IMR-90 (cell line): ENCODE results near the gene TAS2R19. TPM values are rescaled to one million over a fixed set of nuclear protein-coding genes. Genes with fewer than 3 reads are reported as not detected.

Source experiments
- ATAC-seq: fragments of 200-7000 bp; cut with Tn5 transposase; 2 replicates; pipeline ENCODE4 v1.9.1; 2020; ENCODE audit warnings: low read depth, mild to moderate bottlenecking, moderate library complexity
- BruUV-seq: library from RNA; stranded (reverse); fragments of 400-500 nt; replicated peaks from 2 replicates; lab custom pipeline; 2021; lab: Mats Ljungman, UMichigan
- CTCF ChIA-PET: fragments of 300-600 bp; formaldehyde crosslinking; extraction: SDS; loops from one replicate; lab custom pipeline; 2021; ENCODE audit warnings: antibody characterized with exemption; lab: Yijun Ruan, JAX
- POLR2A ChIA-PET: fragments of 300-600 bp; sonication (Branson Sonifier 250); formaldehyde crosslinking; loops from one replicate; lab custom pipeline; 2022; ENCODE audit warnings: antibody characterized with exemption; ENCODE audit not compliant: unreplicated experiment; lab: Charles Lee
- DNase-seq: peaks from one replicate; pipeline ENCODE4 v3.0.0; 2013
- H2AFZ ChIP-seq: replicated peaks from 2 replicates; pipeline ENCODE3; 2013; ENCODE audit warnings: low read length, mild to moderate bottlenecking; ENCODE audit not compliant: poor library complexity
- H2AK5ac ChIP-seq: 2 replicates; pipeline ENCODE4 v1.6.1; 2013; ENCODE audit warnings: low read depth, low read length, inconsistent platforms
- H2AK9ac ChIP-seq: replicated peaks from 2 replicates; pipeline ENCODE3; 2013; ENCODE audit warnings: mild to moderate bottlenecking, low read depth, low read length, moderate library complexity; ENCODE audit not compliant: poor library complexity
- H2BK120ac ChIP-seq: 2 replicates; pipeline ENCODE4 v1.6.1; 2013; ENCODE audit warnings: low read depth, low read length, inconsistent platforms
- H2BK15ac ChIP-seq: 3 replicates; pipeline ENCODE4 v1.6.1; 2013; ENCODE audit warnings: low read depth, low read length, inconsistent platforms
- H2BK20ac ChIP-seq: 2 replicates; pipeline ENCODE4 v1.6.1; 2013; ENCODE audit warnings: low read depth, mild to moderate bottlenecking, inconsistent platforms, low read length, moderate library complexity
- H2BK5ac ChIP-seq: 2 replicates; pipeline ENCODE4 v1.6.1; 2013; ENCODE audit warnings: mild to moderate bottlenecking, low read depth, low read length, inconsistent platforms; ENCODE audit not compliant: poor library complexity, severe bottlenecking
- H3K14ac ChIP-seq: replicated peaks from 2 replicates; pipeline ENCODE4 v1.6.1; 2013; ENCODE audit warnings: low read depth, low read length, inconsistent platforms
- H3K18ac ChIP-seq: 2 replicates; pipeline ENCODE4 v1.6.1; 2013; ENCODE audit warnings: low read depth, low read length, control low read depth
- H3K23ac ChIP-seq: 2 replicates; pipeline ENCODE4 v1.6.1; 2013; ENCODE audit warnings: low read depth, low read length, inconsistent platforms
- H3K27ac ChIP-seq: 2 replicates; pipeline ENCODE4 v1.5.1; 2013; ENCODE audit warnings: mild to moderate bottlenecking, control low read depth, low read length; ENCODE audit not compliant: insufficient read depth
- H3K27me3 ChIP-seq: 2 replicates; pipeline ENCODE4 v1.6.1; 2013; ENCODE audit warnings: low read length; ENCODE audit not compliant: control insufficient read depth, insufficient read depth
- H3K36me3 ChIP-seq: 2 replicates; pipeline ENCODE4 v1.6.1; 2013; ENCODE audit warnings: low read length, mixed read lengths; ENCODE audit not compliant: control insufficient read depth, insufficient read depth
- H3K4ac ChIP-seq: 2 replicates; pipeline ENCODE4 v1.6.1; 2013; ENCODE audit warnings: low read depth, low read length, inconsistent platforms
- H3K4me1 ChIP-seq: 2 replicates; pipeline ENCODE4 v1.6.1; 2013; ENCODE audit warnings: low read length, mixed read lengths; ENCODE audit not compliant: control insufficient read depth, insufficient read depth
- H3K4me2 ChIP-seq: 2 replicates; pipeline ENCODE4 v1.6.1; 2013; ENCODE audit warnings: low read depth, mild to moderate bottlenecking, control low read depth, low read length, moderate library complexity
- H3K4me3 ChIP-seq: 2 replicates; pipeline ENCODE4 v1.5.1; 2013; ENCODE audit warnings: low read depth, mild to moderate bottlenecking, control low read depth, low read length, moderate library complexity; ENCODE audit not compliant: insufficient read depth
- H3K56ac ChIP-seq: 2 replicates; pipeline ENCODE4 v1.6.1; 2013; ENCODE audit warnings: low read length, inconsistent platforms; ENCODE audit not compliant: insufficient read depth; ENCODE audit errors: extremely low read depth
- H3K79me1 ChIP-seq, 2 experiments: 2 replicates each; pipeline ENCODE4 v1.6.1; 2013; ENCODE audit warnings: low read length in 2 of 2, inconsistent platforms in 1 of 2, low read depth in 1 of 2
- H3K9ac ChIP-seq: 2 replicates; pipeline ENCODE4 v1.6.1; 2013; ENCODE audit warnings: low read depth, low read length, control low read depth
- H3K9me1 ChIP-seq: 2 replicates; pipeline ENCODE4 v1.6.1; 2013; ENCODE audit warnings: low read length, inconsistent platforms; ENCODE audit not compliant: insufficient read depth
- H3K9me3 ChIP-seq: 2 replicates; pipeline ENCODE4 v1.6.1; 2013; ENCODE audit warnings: low read length; ENCODE audit not compliant: control insufficient read depth, insufficient read depth
- H4K20me1 ChIP-seq: 2 replicates; pipeline ENCODE4 v1.6.1; 2013; ENCODE audit warnings: low read length, inconsistent platforms; ENCODE audit not compliant: insufficient read depth
- H4K5ac ChIP-seq: 2 replicates; pipeline ENCODE4 v1.6.1; 2013; ENCODE audit warnings: mild to moderate bottlenecking, low read depth, low read length, control low read depth
- H4K8ac ChIP-seq, 2 experiments: 2 replicates each; pipeline ENCODE4 v1.6.1; 2013; ENCODE audit warnings: low read depth in 2 of 2, low read length in 2 of 2, control low read depth in 1 of 2, inconsistent platforms in 1 of 2
- H4K91ac ChIP-seq: 2 replicates; pipeline ENCODE4 v1.6.1; 2013; ENCODE audit warnings: low read depth, low read length, inconsistent platforms; ENCODE audit not compliant: insufficient read depth
- BHLHE40 ChIP-seq: fragments of 150-350 bp; IDR thresholded peaks from 2 replicates; pipeline ENCODE4 v1.6.1; 2016; ENCODE audit warnings: mild to moderate bottlenecking, low read depth, low read length
- CEBPB ChIP-seq: IDR thresholded peaks from 2 replicates; pipeline ENCODE4 v1.6.1; 2012; ENCODE audit warnings: low read depth, low read length, improper control_type of control experiment
- CHD1 ChIP-seq: IDR thresholded peaks from 2 replicates; pipeline ENCODE4 v1.6.1; 2012; ENCODE audit warnings: low read depth, low read length, improper control_type of control experiment
- FOS ChIP-seq: fragments of 150-350 bp; IDR thresholded peaks from 2 replicates; pipeline ENCODE4 v1.6.1; 2016; ENCODE audit warnings: low read depth, low read length
- MAFK ChIP-seq: IDR thresholded peaks from 2 replicates; pipeline ENCODE4 v1.6.1; 2012; ENCODE audit warnings: low read depth, low read length, improper control_type of control experiment
- MAZ ChIP-seq: IDR thresholded peaks from 2 replicates; pipeline ENCODE4 v1.6.1; 2012; ENCODE audit warnings: low read depth, mild to moderate bottlenecking, low read length, improper control_type of control experiment, moderate library complexity, borderline replicate concordance
- MXI1 ChIP-seq: IDR thresholded peaks from 2 replicates; pipeline ENCODE4 v1.6.1; 2012; ENCODE audit warnings: low read depth, mild to moderate bottlenecking, low read length, moderate library complexity, borderline replicate concordance
- NFE2L2 ChIP-seq: fragments of 150-350 bp; IDR thresholded peaks from 2 replicates; pipeline ENCODE4 v1.6.1; 2016; ENCODE audit warnings: low read depth, mild to moderate bottlenecking, low read length
- POLR2A ChIP-seq: IDR thresholded peaks from 2 replicates; pipeline ENCODE4 v1.6.1; 2012; ENCODE audit warnings: mild to moderate bottlenecking, low read depth, low read length
- RAD21 ChIP-seq: IDR thresholded peaks from 2 replicates; pipeline ENCODE4 v1.6.1; 2012; ENCODE audit warnings: low read length, improper control_type of control experiment
- RCOR1 ChIP-seq: IDR thresholded peaks from 2 replicates; pipeline ENCODE4 v1.6.1; 2012; ENCODE audit warnings: mild to moderate bottlenecking, low read length, improper control_type of control experiment; ENCODE audit not compliant: insufficient replicate concordance
- RFX5 ChIP-seq: IDR thresholded peaks from 2 replicates; pipeline ENCODE4 v1.8.0; 2012; ENCODE audit warnings: low read depth, mild to moderate bottlenecking, low read length, moderate library complexity
- SMC3 ChIP-seq: fragments of 150-350 bp; IDR thresholded peaks from 2 replicates; pipeline ENCODE4 v1.6.1; 2016; ENCODE audit warnings: low read depth, mild to moderate bottlenecking, antibody characterized with exemption, low read length, moderate library complexity
- USF2 ChIP-seq: fragments of 150-350 bp; IDR thresholded peaks from 2 replicates; pipeline ENCODE4 v1.6.1; 2017; ENCODE audit warnings: mild to moderate bottlenecking, antibody characterized with exemption, low read length, low read depth
- WGBS, 2 experiments: methylation state at CpG; one replicate each; pipeline versions ENCODE4 v1.1.5 to v1.1.7; 2013; ENCODE audit warnings: missing lambda C conversion rate in 2 of 2; ENCODE audit not compliant: insufficient read length in 1 of 2; ENCODE audit errors: extremely low coverage in 2 of 2; 5-methylcytosine and 5-hydroxymethylcytosine counted together
- dilution Hi-C: fragments of 300-500 bp; cut with HindIII; formaldehyde crosslinking; loops from one replicate; pipeline ENCODE4 v1.14.3; 2018; ENCODE audit warnings: low sequenced_read_pairs; ENCODE audit not compliant: unreplicated experiment
- in situ Hi-C: fragments of 300-500 bp; cut with MboI; formaldehyde crosslinking; loops from 3 replicates; pipeline ENCODE4 v1.14.3; 2019; ENCODE audit warnings: low sequenced_read_pairs, inconsistent platforms, mixed read lengths
- intact Hi-C: fragments of 100-400 bp; cut with micrococcal nuclease; formaldehyde crosslinking; loops from 2 replicates; pipeline ENCODE4 v1.10.0; 2022
- polyA plus RNA-seq, 3 experiments: library from polyadenylated mRNA; depleted of rRNA; stranded (reverse); fragments of >200 nt; gene quantifications; 2 replicates each; pipeline ENCODE4 v1.2.3, GENCODE V29; 2012; ENCODE audit warnings: low replicate concordance in 1 of 3
- total RNA-seq: library from RNA; depleted of rRNA; stranded (reverse); fragments of >200 nt; gene quantifications from 2 replicates; pipeline ENCODE4 v1.2.3, GENCODE V29; 2012
- TF ChIP-seq, protein P1 (sequence below): conservative IDR thresholded peaks from 2 replicates; pipeline ENCODE4 v1.5.1; 2012; ENCODE audit warnings: mild to moderate bottlenecking, low read depth, low read length, improper control_type of control experiment
- TF ChIP-seq, protein P2 (sequence below): fragments of 150-350 bp; IDR thresholded peaks from 2 replicates; pipeline ENCODE4 v1.6.1; 2016; ENCODE audit warnings: low read depth, mild to moderate bottlenecking, low read length, moderate library complexity, borderline replicate concordance

TAS2R19 gene
- total and polyA plus RNA-seq, 2 of the 4 experiments (the other 2 are of a cell fraction), result 0.24 to 5.0 TPM

DNA sequence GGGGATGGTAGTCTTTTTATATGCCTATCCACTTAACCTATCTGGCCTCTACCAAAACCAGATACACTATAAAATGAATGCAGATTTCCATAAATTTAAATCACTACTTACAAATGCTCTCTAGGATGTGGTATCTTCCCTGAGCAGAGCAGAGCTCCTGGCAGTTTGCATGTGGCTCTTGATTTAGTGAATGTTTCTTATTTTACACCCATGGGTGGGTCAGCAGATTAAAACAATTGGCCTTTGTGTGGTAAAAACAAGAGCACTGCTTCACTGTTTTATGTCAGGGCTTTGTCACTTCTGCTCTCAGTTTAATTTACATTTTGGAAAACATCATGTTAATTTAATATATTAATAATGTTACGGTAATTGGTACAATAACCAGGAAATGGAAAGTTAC is 5.5 kb downstream of the TAS2R19 start:
- Histone ChIP-seq H3K4ac (no peak overlapping the region), H2AFZ (no peak overlapping the region), H3K4me2 (no peak overlapping the region), H4K8ac (no peak overlapping the region), H4K20me1 (no peaks in the 10 kb centered on the region), H3K56ac (no peak overlapping the region), H4K91ac (no peak overlapping the region), H2AK9ac (no peak overlapping the region), H3K9ac (no peak overlapping the region), H3K23ac (no peak overlapping the region), H2AK5ac (no peak overlapping the region), H3K27me3 (no peaks in the 10 kb centered on the region), H2BK15ac (no peak overlapping the region), H3K4me1 (no peaks in the 10 kb centered on the region; the same call in 1 of the 2 replicates), H4K5ac (no peak overlapping the region), H2BK120ac (no peak overlapping the region), H3K79me1 (peaks cover 3 to 12% of the 10 kb centered on the region in 2 experiments; a peak in 2 of 4 replicates), H2BK20ac (no peak overlapping the region), H3K9me1 (no peaks in the 10 kb centered on the region; the same call in 1 of the 2 replicates), H3K18ac (no peak overlapping the region), H3K36me3 (no peaks in the 10 kb centered on the region), H3K4me3 (no peak overlapping the region), H3K14ac (no peak overlapping the region), H3K9me3 (no peaks in the 10 kb centered on the region), H2BK5ac (no peak overlapping the region), H3K27ac (no peak overlapping the region)
- WGBS, 2 experiments, result no CpG with 5 or more reads among the region's 1 CpG
- dilution Hi-C loops, result no loop called here
- ChIA-PET CTCF (no interaction called here), POLR2A (no interaction called here)
- BruUV-seq, result no TSS peak
- in situ Hi-C loops, result no loop called here
- intact Hi-C loops, result loop anchor here (1.0 kb wide), 1 partner anchor 55 kb away; no protein-coding TSS in a partner anchor
- DNase-seq, result no peak
- TF ChIP-seq MAZ, result no peak
- no peak for TF ChIP-seq SMC3
- TF ChIP-seq RAD21, result no peak
- no peak for TF ChIP-seq USF2
- TF ChIP-seq MXI1, result no peak
- no peak for TF ChIP-seq NFE2L2
- no peak for TF ChIP-seq FOS
- TF ChIP-seq CEBPB, result no peak
- TF ChIP-seq, protein P1, sequence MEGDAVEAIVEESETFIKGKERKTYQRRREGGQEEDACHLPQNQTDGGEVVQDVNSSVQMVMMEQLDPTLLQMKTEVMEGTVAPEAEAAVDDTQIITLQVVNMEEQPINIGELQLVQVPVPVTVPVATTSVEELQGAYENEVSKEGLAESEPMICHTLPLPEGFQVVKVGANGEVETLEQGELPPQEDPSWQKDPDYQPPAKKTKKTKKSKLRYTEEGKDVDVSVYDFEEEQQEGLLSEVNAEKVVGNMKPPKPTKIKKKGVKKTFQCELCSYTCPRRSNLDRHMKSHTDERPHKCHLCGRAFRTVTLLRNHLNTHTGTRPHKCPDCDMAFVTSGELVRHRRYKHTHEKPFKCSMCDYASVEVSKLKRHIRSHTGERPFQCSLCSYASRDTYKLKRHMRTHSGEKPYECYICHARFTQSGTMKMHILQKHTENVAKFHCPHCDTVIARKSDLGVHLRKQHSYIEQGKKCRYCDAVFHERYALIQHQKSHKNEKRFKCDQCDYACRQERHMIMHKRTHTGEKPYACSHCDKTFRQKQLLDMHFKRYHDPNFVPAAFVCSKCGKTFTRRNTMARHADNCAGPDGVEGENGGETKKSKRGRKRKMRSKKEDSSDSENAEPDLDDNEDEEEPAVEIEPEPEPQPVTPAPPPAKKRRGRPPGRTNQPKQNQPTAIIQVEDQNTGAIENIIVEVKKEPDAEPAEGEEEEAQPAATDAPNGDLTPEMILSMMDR, result no peak
- no peak for TF ChIP-seq BHLHE40
- no peak for TF ChIP-seq POLR2A
- TF ChIP-seq RCOR1, result no peak
- no peak for TF ChIP-seq RFX5
- TF ChIP-seq, protein P2, sequence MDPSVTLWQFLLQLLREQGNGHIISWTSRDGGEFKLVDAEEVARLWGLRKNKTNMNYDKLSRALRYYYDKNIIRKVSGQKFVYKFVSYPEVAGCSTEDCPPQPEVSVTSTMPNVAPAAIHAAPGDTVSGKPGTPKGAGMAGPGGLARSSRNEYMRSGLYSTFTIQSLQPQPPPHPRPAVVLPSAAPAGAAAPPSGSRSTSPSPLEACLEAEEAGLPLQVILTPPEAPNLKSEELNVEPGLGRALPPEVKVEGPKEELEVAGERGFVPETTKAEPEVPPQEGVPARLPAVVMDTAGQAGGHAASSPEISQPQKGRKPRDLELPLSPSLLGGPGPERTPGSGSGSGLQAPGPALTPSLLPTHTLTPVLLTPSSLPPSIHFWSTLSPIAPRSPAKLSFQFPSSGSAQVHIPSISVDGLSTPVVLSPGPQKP, result no peak
- no peak for TF ChIP-seq MAFK
- TF ChIP-seq CHD1, result no peak
- ATAC-seq, result no peak
